GM19468 (cell line): Measurements from ENCODE around the gene SNAP47.

ENCODE experiments used
- ATAC-seq: cut with Tn5 transposase; IDR thresholded peaks from one replicate; pipeline ENCODE4 v1.9.1; 2021; ENCODE audit warnings: mild to moderate bottlenecking, moderate library complexity, moderate number of reproducible peaks; ENCODE audit not compliant: unreplicated experiment; ENCODE audit errors: extremely low read depth

The SNAP47 gene

GRCh38 chr1:227731696-227732585 is 3.3 kb upstream of the SNAP47 start:
- no peak for ATAC-seq

- no peak for ATAC-seq
Measured at GRCh38 chr1:227732586-227733308, 2.5 kb upstream of the SNAP47 start.

- no peak for ATAC-seq
Measured at GRCh38 chr1:227733309-227733705, 1.9 kb upstream of the SNAP47 start.

- no peak for ATAC-seq
Measured at GRCh38 chr1:227733751-227734545, 1.3 kb upstream of the SNAP47 start.

- no peak for ATAC-seq
Measured at GRCh38 chr1:227734546-227734855, 734 bp upstream of the SNAP47 start.

GRCh38 chr1:227735539-227736285 is 477 bp downstream of the SNAP47 start:
- no peak for ATAC-seq

GRCh38 chr1:227736814-227737432 is 1.7 kb downstream of the SNAP47 start:
- no peak for ATAC-seq

- ATAC-seq, result no peak
Measured at GRCh38 chr1:227738820-227739219, 3.6 kb downstream of the SNAP47 start.

GRCh38 chr1:227739636-227740035 is 4.4 kb downstream of the SNAP47 start:
- no peak for ATAC-seq

- ATAC-seq, result no peak
Measured at GRCh38 chr1:227740401-227740960, 5.2 kb downstream of the SNAP47 start.

GRCh38 chr1:227741166-227741870 is 6.1 kb downstream of the SNAP47 start:
- no peak for ATAC-seq

- ATAC-seq, result no peak
Measured at GRCh38 chr1:227742738-227743715, 7.8 kb downstream of the SNAP47 start.

- ATAC-seq, result no peak
Measured at GRCh38 chr1:227744668-227745067, 9.4 kb downstream of the SNAP47 start.

- no peak for ATAC-seq
Measured at GRCh38 chr1:227745568-227746265, 10.5 kb downstream of the SNAP47 start.

- no peak for ATAC-seq
Measured at GRCh38 chr1:227746676-227747075, 11.4 kb downstream of the SNAP47 start.

- no peak for ATAC-seq
Measured at GRCh38 chr1:227747382-227747781, 12.1 kb downstream of the SNAP47 start.

- ATAC-seq, result no peak
Measured at GRCh38 chr1:227747948-227748495, 12.8 kb downstream of the SNAP47 start.
